OCI-M1 (cell line): ENCODE measurements around the gene CEP164.

ENCODE experiments used
- DNase-seq: peaks from one replicate; lab custom pipeline; 2025; lab: John Stamatoyannopoulos, UW

The CEP164 gene

GRCh38 chr11:117420598-117420997 lies 92.9 kb downstream of the CEP164 start:
- DNase-seq, result no peak

DNA sequence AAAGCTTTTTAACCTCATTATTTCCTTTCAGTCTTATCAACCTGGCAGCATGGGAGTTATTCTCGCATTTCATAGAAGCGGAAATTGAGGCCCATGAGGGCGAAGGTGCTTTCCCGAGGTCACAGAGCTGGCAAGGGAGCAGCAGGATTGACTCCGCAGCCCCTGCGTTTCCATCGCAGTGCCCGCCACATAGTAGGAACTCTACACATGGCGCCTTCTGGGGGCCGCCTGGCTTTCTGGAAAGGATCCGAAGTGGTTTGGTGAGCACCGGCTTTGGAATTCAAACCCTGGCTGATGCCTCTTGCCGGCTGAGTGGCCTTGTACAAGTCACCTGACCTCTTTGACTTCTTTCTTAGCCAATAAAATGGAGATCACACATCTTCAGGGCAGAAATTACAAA lies 93.4 kb downstream of the CEP164 start:
- DNase-seq, result no peak

DNA sequence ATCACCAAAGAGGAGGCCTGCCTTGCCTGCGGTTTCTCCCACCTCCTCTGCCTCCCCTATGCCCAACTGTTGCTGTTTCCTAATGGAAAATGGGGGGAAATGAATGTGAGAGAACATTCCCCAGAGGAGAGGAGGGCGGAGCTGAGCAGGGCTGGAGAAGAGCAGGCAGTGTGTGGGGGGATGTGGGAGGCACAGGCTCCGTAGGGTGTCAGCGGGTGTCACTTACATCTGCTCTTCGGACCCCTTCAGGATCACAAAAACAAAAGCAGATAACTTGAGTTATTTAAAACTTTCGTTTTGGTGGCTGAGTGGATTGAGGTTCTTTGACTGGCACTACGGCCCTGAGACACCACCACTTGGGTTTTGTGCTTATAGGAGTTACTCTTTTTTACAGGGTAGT lies 93.8 kb downstream of the CEP164 start:
- DNase-seq, result no peak

GRCh38 chr11:117423046-117423575 lies 95.5 kb downstream of the CEP164 start:
- DNase-seq, result no peak

DNA sequence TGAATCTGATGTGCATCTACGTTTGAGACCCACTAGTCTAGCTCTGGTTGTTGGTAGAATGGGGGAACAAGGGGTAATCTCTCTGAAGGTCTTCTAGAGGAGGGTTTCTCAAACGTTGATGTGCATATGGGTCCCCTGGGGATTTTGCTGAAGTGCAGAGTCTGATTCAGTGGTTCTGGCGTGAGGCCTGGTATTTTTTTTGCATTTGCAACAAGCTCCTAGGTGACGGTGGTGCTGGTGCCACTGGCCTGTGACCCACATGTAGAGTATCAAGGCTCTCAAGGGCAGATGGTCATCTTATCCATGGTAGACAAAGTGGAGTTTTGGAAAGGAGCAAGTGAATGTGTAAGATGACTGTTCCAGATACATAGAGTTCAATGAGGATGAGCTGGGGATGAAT lies 97.1 kb downstream of the CEP164 start:
- DNase-seq, result no peak

DNA sequence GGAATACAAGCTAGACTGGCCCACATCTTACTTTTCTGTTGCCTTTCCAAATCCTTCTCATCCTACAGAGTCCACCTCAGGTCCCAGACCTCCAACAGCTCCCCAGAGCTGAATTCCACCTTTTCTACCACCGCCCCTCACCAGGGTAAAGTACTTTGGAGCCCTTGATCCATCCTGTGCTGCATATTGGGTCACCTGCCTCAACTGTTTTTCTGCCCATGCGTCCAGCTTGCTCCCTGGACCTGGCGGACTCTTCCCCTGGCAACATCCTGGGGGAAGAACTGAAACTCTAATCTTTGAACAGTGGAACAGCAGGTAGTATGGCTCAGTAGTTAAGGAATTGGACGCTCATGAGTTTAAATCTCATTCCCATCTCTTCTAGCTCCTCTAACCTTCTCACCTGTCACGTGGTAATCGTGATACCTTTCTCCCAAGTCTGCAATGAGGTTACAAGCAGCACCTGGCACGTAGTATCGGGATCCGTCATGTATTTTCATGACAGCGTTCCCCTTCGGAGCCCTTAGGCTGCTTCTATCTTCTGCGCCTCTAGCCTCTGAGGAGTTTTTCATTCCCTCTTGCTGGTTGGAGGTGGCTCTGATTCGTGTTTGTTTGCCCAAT lies 98.1 kb downstream of the CEP164 start:
- no peak for DNase-seq

GRCh38 chr11:117426297-117426685 lies 98.6 kb downstream of the CEP164 start:
- peak; percentile 82 for DNase-seq

GRCh38 chr11:117426941-117427340 lies 99.3 kb downstream of the CEP164 start:
- no peak for DNase-seq

DNA sequence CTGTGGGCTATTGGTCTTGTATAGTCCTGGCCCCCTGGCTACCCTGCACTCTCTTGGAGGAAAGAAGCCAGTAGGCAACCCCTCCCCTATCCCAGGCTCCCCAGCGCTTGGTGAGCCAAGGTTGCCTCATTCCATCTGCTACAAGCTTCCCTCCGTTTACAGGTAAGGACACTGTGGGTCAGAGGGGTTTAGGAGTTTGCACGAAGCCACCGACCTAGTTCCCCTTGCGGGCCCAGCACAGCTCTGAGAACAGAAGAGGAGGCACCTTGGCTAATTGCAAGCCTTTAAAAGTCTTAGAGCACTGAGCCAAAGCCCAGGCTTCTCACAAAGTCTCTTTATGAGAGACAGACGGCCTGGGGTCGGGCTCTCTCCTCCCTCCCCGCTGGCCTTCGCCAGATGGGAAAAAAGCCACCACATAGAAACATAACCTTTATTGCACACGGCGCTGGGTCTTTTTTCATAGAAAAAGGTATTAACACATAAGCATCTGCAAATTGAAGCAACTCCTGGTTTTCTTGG lies 99.8 kb downstream of the CEP164 start:
- DNase-seq, result no peak

GRCh38 chr11:117428186-117428855 lies 100.7 kb downstream of the CEP164 start:
- DNase-seq, result no peak

- DNase-seq, result peak; percentile 67
Observed at GRCh38 chr11:117428856-117429229, 101.2 kb downstream of the CEP164 start.

GRCh38 chr11:117430293-117430955 lies 102.8 kb downstream of the CEP164 start:
- no peak for DNase-seq

- no peak for DNase-seq
Observed at GRCh38 chr11:117431436-117431835, 103.8 kb downstream of the CEP164 start.

DNA sequence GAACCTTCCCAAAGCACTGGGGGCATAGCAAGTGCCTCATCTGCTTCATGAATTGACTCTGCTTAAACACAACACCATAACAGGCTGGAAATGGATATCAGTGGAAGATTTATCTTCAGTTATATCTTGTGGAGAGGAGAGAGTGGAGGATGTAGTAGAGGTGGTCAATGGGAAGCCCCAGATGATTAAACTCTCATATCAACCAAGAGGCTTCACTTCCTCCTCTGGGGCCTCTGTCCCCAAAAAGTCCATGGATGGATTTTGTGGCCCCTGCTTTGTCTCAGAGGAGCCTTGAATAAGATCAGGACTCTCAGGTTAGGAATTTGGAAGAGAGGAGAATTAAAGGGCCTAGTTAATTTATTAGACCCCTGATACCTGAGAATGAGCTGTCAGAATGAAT lies 106.1 kb downstream of the CEP164 start:
- DNase-seq, result no peak

DNA sequence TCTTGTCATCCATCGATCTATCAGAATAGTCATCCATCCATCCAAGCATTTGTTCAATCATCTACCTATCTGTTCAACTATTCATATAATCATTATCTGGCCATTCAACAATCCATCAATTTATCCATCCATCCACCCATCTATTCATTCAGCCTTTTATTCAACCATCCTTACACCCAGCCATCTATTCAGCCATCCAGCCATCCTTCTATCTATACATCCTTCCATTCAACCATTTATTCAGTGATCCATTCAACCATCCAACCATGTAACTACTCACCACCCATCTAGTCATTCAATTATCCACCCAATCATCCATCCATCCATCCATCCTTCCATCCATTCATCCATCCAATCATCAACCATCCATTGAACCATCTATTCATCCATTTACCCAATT lies 106.8 kb downstream of the CEP164 start:
- no peak for DNase-seq

GRCh38 chr11:117435326-117435725 lies 107.7 kb downstream of the CEP164 start:
- no peak for DNase-seq

DNA sequence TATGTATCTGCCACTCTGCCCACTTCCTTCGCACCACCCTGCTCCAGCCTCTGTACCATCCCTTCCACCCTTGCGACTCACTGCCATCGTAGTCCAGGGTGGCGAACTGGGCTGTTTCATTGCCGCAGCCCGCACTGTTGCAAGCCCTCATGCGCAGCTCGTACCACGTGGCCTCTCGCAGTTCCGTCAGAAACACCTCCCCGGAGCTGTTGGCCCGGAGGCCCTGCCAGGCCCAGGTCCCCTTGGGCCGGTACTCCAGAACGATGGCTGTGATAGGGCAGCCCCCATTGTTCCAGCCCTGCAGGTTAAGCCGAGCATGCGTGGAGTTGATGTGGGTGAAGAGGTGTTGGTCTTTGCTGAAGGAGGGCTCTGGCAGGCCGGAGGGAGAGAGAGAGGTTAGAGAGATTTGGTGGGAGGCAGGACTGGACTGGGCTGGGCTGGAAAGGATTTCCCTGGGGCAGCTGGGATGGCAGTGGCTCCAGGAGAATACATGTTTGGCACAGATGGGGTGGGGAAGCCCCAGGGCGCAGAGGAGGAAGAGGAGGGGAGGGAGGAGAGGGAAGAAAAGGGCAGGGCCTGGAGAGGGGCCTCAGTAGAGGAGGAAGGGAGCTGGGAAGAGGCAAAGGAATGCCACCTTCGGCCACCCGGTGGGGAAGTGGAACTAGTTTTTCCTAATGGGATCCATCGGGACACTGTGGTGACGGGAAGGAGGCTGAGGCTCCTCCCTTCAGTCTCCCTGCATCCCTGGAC lies 109.6 kb downstream of the CEP164 start:
- no peak for DNase-seq

DNA sequence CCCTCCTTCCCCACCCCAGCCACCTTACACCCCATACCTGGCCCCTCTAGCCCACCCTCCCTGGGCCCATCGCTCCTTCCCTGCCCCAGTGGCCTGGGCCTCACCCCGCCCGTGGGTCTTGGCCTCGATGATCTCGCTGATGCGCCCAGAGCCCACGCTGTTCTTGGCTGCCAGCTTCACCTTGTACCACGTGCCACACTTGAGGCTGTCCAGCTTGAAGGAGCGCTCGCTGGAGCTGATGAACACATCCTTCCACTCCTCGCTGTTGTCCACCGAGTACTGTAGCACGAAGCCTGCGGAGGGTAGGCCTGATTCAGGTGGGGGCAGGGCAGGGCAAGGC lies 110.1 kb downstream of the CEP164 start:
- no peak for DNase-seq

DNA sequence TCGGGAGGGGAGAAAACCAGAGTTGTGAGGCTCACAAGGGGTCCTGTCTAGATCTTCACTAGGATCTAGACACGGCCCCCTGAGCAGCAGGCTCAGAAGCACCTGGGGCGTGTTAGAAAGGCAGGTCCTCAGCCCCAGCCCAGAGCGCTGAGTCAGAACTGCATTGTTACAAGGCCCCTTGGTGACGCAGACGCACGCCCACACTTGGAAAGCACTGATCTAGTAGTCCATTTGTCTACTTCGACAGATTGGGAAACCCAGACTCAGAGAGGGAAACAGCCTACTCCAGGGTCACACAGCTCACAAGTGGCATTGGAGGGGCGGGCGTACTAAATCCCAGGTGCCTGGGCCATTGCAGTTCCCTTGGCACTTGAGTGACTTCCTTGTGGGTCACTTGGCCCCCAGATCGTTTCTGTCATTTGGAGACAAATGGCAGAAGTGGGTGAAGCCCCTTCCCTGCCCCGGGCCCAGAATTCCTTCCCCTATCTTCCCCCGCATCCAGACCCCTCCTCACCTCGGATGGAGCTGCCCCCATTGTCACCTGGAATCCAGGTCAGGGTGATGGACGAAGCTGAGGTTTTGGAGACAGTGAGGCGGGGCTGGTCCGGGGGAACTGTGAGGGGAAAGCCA lies 110.8 kb downstream of the CEP164 start:
- DNase-seq, result no peak

GRCh38 chr11:117439256-117439655 lies 111.6 kb downstream of the CEP164 start:
- DNase-seq, result no peak

DNA sequence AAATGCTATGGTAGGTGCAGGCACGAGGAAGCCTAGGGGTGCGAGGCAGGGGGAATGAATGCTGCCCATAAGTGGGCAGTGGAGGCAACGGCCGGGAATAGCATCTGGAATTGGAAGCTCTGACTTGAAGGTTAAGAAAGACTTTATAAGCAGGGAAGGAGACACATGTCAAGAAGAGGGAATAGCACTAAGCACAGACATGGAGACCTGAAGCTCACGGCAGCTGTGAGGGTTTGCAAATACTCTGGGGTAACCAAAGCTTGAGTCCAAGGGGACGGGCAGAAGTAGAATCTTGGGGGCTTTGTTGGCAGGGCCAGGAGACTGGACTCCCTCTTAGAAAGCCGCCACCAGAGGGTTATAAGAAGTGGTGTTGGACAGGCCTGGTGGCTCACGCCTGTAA lies 112.6 kb downstream of the CEP164 start:
- DNase-seq, result no peak
